Breast epithelium (tissue), 4 donors: ENCODE measurements around the gene CD84. TPM values are rescaled to one million over a fixed set of nuclear protein-coding genes. Genes with fewer than 3 reads are reported as not detected.
"Not testable (repeated sequence)": the region's sequence is repeated elsewhere in the genome, so short reads cannot be mapped to it uniquely, and the experiment has no call there.

Experiments used
- DNase-seq, 2 donors: peaks; one replicate each; pipeline ENCODE4 v3.0.0-alpha.2; 2019; ENCODE audit warnings: low spot score in 2 of 2
- H3K27ac ChIP-seq, 2 donors: fragments of 200-600 bp; sonication (generic) in 1 of 2; one replicate each; pipeline ENCODE4 v1.5.1; 2016 to 2019; ENCODE audit warnings: mild to moderate bottlenecking in 1 of 2
- H3K27me3 ChIP-seq, 2 donors: fragments of 200-600 bp; sonication (generic) in 1 of 2; one replicate each; pipeline versions ENCODE4 v1.5.1 to v1.6.0; 2017 to 2019; ENCODE audit warnings: control low read depth in 1 of 2, mild to moderate bottlenecking in 1 of 2
- H3K36me3 ChIP-seq: fragments of 200-600 bp; one replicate; pipeline ENCODE4 v1.5.1; 2019
- H3K4me1 ChIP-seq, 2 donors: fragments of 200-600 bp; sonication (generic); one replicate each; pipeline ENCODE4 v1.5.1; 2016 to 2019; ENCODE audit warnings: control low read depth in 1 of 2
- H3K4me3 ChIP-seq, 3 donors: fragments of 200-600 bp; sonication (generic); 1 replicate in 2 of 3; 2 replicates in 1 of 3; pipeline ENCODE4 v1.5.1; 2016 to 2019; ENCODE audit warnings: mild to moderate bottlenecking in 3 of 3, moderate library complexity in 2 of 3
- H3K9me3 ChIP-seq, 2 donors: fragments of 200-600 bp; sonication (generic) in 1 of 2; one replicate each; pipeline ENCODE4 v1.5.1; 2016 to 2019; ENCODE audit warnings: control low read depth in 1 of 2
- POLR2A ChIP-seq: fragments of 450-650 bp; IDR thresholded peaks from one replicate; pipeline ENCODE4 v1.6.1; 2016; ENCODE audit warnings: antibody characterized with exemption, mild to moderate bottlenecking, moderate library complexity
- POLR2AphosphoS5 ChIP-seq, 3 donors: sonication (generic); formaldehyde crosslinking; IDR thresholded peaks; one replicate each; pipeline ENCODE4 v1.6.1; 2017; ENCODE audit warnings: antibody characterized with exemption in 3 of 3
- intact Hi-C: fragments of 100-400 bp; cut with DNase I; formaldehyde crosslinking; loops from one replicate; pipeline ENCODE4 v1.15.1; 2023; ENCODE audit warnings: low total_unique reads
- total RNA-seq, 3 donors: library from RNA; depleted of rRNA; stranded (reverse); fragments of >200 nt; gene quantifications; one replicate each; pipeline ENCODE4 v1.1.0, GENCODE V29; 2016
- TF ChIP-seq, protein P1 (sequence below), 3 donors: fragments of 450-650 bp; IDR thresholded peaks; one replicate each; pipeline ENCODE4 v1.5.1; 2016 to 2017; ENCODE audit warnings: antibody characterized with exemption in 3 of 3, mild to moderate bottlenecking in 3 of 3, moderate library complexity in 3 of 3

Gene CD84
- total RNA-seq, 3 donors from 2014 or later: 2.3 to 17.0 (median 9.8) TPM

DNA sequence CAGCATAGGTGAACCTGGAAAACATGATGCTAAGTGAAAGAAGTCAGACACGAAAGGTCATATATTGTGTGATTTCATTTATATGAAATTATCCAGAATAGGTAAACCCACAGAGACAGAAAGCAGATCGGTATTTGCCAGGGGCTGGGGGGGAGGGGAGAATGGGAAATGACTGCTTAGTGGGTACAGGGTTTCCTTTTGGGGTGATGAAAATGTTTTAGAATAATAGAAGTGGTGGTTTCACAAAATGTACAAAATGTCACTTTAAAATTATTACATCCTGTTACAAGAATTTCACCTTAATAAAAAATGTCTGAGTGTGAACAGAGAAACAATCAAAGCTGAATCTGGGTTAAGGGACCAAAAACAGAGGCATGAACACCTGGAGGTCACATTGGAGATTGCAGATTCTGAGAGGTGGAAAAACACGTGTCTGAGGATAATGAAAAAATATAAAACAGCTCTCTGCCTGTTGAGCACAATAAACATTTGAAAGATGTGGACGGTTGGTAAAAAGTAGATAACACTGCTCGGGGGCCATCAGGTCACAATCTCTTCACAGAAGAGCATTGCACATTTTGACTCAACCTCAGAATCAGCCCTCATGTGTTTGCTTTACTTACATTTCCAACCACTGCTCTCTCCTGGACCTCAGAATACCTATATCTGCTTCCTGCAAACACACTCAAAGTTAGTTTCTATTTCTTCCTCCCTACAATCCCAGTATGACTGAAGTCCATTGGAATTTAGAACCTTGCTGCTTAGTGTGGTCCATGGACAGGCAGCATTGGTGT is 59.5 kb downstream of the CD84 start:
- no peak for DNase-seq
- no peaks in the 10 kb centered on the region for H3K27me3 ChIP-seq
- no peak overlapping the region for H3K27ac ChIP-seq
- H3K4me3 ChIP-seq: no peak overlapping the region
- TF ChIP-seq, protein P1, sequence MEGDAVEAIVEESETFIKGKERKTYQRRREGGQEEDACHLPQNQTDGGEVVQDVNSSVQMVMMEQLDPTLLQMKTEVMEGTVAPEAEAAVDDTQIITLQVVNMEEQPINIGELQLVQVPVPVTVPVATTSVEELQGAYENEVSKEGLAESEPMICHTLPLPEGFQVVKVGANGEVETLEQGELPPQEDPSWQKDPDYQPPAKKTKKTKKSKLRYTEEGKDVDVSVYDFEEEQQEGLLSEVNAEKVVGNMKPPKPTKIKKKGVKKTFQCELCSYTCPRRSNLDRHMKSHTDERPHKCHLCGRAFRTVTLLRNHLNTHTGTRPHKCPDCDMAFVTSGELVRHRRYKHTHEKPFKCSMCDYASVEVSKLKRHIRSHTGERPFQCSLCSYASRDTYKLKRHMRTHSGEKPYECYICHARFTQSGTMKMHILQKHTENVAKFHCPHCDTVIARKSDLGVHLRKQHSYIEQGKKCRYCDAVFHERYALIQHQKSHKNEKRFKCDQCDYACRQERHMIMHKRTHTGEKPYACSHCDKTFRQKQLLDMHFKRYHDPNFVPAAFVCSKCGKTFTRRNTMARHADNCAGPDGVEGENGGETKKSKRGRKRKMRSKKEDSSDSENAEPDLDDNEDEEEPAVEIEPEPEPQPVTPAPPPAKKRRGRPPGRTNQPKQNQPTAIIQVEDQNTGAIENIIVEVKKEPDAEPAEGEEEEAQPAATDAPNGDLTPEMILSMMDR (IDR thresholded peaks at IDR 0.05): no peak
- TF ChIP-seq POLR2A: no peak
- TF ChIP-seq POLR2AphosphoS5 (IDR thresholded peaks at IDR 0.05): no peak
- intact Hi-C loops: no loop called here
- no peaks in the 10 kb centered on the region for H3K36me3 ChIP-seq
- peaks cover 0 to 1% of the 10 kb centered on the region in 2 donors for H3K9me3 ChIP-seq
- H3K4me1 ChIP-seq: no peaks in the 10 kb centered on the region

DNA sequence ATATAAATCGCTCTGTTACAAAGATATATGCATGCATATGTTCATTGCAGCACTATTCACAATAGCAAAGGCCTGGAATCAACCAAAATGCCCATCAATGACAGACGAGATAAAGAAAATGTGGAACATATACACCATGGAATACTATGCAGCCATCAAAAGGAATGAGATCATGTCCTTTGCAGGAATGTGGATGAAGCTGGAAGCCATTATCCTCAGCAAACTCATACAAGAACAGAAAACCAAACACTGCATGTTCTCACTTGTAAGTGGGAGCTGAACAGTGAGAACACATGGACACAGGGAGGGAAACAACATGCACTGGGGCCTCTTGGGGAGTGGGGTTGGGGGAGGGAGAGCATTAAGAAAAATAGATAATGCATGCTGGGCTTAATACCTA is 61.8 kb downstream of the CD84 start:
- H3K4me1 ChIP-seq, H3K4me3 ChIP-seq, DNase-seq, H3K27me3 ChIP-seq, H3K36me3 ChIP-seq, H3K27ac ChIP-seq, intact Hi-C loops, H3K9me3 ChIP-seq: not testable (repeated sequence)

DNA sequence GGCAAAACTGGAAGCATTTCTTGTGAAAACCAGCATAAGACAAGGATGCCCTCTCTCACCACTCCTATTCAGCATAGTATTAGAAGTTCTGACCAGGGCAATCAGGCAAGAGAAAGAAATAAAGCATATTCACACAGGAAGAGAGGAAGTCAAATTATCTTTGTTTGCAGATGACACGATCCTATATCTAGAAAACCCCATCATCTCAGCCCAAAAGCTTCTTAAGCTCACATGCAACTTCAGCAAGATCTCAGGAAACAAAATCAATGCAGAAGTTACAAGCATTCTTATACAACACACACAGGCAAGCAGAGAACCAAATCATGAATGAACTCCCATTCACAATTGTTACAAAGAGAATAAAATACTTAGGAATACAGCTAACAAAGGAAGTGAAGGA is 63.4 kb downstream of the CD84 start:
- intact Hi-C loops, H3K4me1 ChIP-seq: not testable (repeated sequence)

DNA sequence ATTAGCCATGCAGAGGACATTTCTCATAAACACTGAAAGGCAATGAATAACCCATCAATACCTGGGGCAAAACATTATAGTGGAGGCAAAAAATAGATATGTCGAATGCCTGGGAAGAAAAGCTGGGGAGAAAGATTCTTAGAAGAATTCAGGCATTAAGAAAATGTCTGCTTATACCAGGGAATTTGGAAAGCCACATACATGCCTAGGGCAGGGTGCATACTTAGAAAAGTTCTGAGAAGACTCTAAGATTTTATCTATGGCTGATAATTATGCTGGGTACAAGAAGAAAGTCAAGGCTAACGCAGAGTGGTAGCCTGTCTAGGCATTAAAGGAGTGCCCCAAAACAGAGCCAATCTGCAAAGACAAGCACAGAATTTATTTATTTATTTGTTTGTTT is 74.6 kb downstream of the CD84 start:
- Histone ChIP-seq H3K27me3 (no peaks in the 10 kb centered on the region), H3K4me3 (no peak overlapping the region), H3K27ac (no peak overlapping the region), H3K36me3 (no peaks in the 10 kb centered on the region), H3K9me3 (peaks cover 0 to 37% of the 10 kb centered on the region in 2 donors), H3K4me1 (no peaks in the 10 kb centered on the region)
- TF ChIP-seq POLR2AphosphoS5 (IDR thresholded peaks at IDR 0.05): no peak
- TF ChIP-seq POLR2A: no peak
- TF ChIP-seq, protein P1 (IDR thresholded peaks at IDR 0.05): no peak
- no peak for DNase-seq
- intact Hi-C loops: no loop called here

More for the DNA sequence above, 63.4 kb downstream of the CD84 start:
- DNase-seq, H3K27ac ChIP-seq, H3K4me3 ChIP-seq, H3K9me3 ChIP-seq, H3K27me3 ChIP-seq, H3K36me3 ChIP-seq: not testable (repeated sequence)

DNA sequence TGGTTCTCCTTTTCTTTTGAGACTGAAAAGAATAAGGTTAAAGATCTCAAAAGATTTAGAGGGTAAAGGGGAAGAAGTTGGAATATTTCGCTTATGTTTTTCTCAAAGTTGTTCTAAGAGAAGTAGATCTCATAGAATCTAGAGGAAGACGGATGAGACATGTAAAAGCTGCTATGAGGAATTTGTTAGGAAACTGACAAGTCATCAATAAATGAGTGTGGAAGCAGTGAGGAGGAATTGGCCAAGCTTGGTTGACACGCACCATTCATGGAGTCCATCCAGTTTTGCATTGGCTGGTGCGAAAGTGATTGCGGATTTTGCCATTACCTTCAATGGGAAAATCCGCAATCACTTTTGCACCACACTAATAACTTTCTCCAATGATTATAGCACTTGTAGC is 76.2 kb downstream of the CD84 start:
- TF ChIP-seq POLR2AphosphoS5 (IDR thresholded peaks at IDR 0.05) (no peak), POLR2A (no peak)
- TF ChIP-seq, protein P1 (IDR thresholded peaks at IDR 0.05): no peak
- no peak overlapping the region for H3K4me3 ChIP-seq
- no peak for DNase-seq
- H3K27me3 ChIP-seq: no peaks in the 10 kb centered on the region
- H3K9me3 ChIP-seq: peaks cover 0 to 29% of the 10 kb centered on the region in 2 donors
- no peak overlapping the region for H3K27ac ChIP-seq
- intact Hi-C loops: no loop called here
- no peaks in the 10 kb centered on the region for H3K4me1 ChIP-seq
- no peaks in the 10 kb centered on the region for H3K36me3 ChIP-seq

DNA sequence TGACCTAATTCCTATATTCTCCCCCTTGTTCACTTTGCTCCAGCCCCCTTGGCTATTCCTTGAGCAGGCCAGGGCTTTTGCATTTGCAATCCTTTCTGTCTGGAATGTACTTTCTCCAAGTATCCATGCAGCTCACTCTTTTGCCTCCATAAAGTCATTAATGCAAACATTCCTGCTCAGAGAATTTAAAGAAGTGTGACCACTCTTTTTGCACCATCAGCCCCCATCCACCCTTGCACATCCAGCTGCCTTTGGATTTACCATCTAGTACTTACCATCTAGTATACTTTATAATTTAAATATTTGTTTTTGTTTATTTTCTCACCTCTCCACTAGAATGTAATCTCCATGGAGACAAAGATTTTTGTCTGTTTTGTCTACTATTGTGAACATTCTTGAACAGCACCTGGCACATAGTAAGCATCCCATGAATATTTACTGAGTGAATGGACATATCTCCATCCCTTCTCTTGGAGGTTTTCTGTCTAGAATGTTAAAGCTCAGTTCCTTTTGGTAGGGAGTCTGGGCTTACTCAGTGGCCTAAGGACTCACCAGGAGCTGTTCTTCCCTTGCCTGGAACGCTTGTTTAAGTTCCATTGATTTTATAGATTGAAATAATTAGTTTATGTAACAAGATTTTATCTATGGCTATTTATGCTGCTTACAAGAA is 78.8 kb downstream of the CD84 start:
- Histone ChIP-seq H3K27ac (no peak overlapping the region), H3K9me3 (peaks cover 0 to 10% of the 10 kb centered on the region in 2 donors)

More for the DNA sequence above, 78.8 kb downstream of the CD84 start:
- Histone ChIP-seq H3K4me1 (no peaks in the 10 kb centered on the region), H3K36me3 (no peaks in the 10 kb centered on the region), H3K4me3 (no peak overlapping the region), H3K27me3 (no peaks in the 10 kb centered on the region)
- intact Hi-C loops: no loop called here
- TF ChIP-seq POLR2AphosphoS5 (IDR thresholded peaks at IDR 0.05) (no peak), POLR2A (no peak)
- TF ChIP-seq, protein P1 (IDR thresholded peaks at IDR 0.05): no peak
- DNase-seq: no peak
